Activated T-cell treated with anti-CD3 and anti-CD28 coated beads for 4 hours (primary cell): ENCODE data around the gene PUS7.
"Not testable (repeated sequence)": the region's sequence is repeated elsewhere in the genome, so short reads cannot be mapped to it uniquely, and the experiment has no call there.

Experiments
- DNase-seq: peaks from one replicate; pipeline ENCODE4 v3.0.0-alpha.2; 2020

The PUS7 gene

GRCh38 chr7:105493923-105494315 is 28.2 kb downstream of the PUS7 start:
- no peak for DNase-seq

GRCh38 chr7:105493196-105493922 is 28.7 kb downstream of the PUS7 start:
- no peak for DNase-seq

- DNase-seq: no peak
Observed at GRCh38 chr7:105489409-105489808, 32.7 kb downstream of the PUS7 start.

- DNase-seq: no peak
Observed at GRCh38 chr7:105487579-105488571, 34.2 kb downstream of the PUS7 start.

- DNase-seq: no peak
Observed at GRCh38 chr7:105480931-105481330, 41.1 kb downstream of the PUS7 start.

GRCh38 chr7:105478606-105479005 is 43.5 kb downstream of the PUS7 start:
- no peak for DNase-seq

GRCh38 chr7:105477908-105478307 is 44.2 kb downstream of the PUS7 start:
- no peak for DNase-seq

GRCh38 chr7:105474045-105474444 is 48.0 kb downstream of the PUS7 start:
- DNase-seq: no peak

- DNase-seq: no peak
Observed at GRCh38 chr7:105473163-105473562, 48.9 kb downstream of the PUS7 start.

GRCh38 chr7:105470846-105471245 is 51.2 kb downstream of the PUS7 start:
- no peak for DNase-seq

GRCh38 chr7:105470090-105470489 is 52.0 kb downstream of the PUS7 start:
- DNase-seq: no peak

GRCh38 chr7:105462765-105463420 is 59.2 kb downstream of the PUS7 start:
- DNase-seq: no peak

GRCh38 chr7:105461518-105461917 is 60.6 kb downstream of the PUS7 start:
- no peak for DNase-seq

- DNase-seq: no peak
Observed at GRCh38 chr7:105457619-105458225, 64.3 kb downstream of the PUS7 start.

- DNase-seq: no peak
Observed at GRCh38 chr7:105454921-105455320, 67.2 kb downstream of the PUS7 start.

GRCh38 chr7:105454095-105454747 is 67.8 kb downstream of the PUS7 start:
- DNase-seq: no peak

GRCh38 chr7:105452085-105452484 is 70.0 kb downstream of the PUS7 start:
- no peak for DNase-seq

GRCh38 chr7:105450870-105451269 is 71.2 kb downstream of the PUS7 start:
- not testable (repeated sequence) for DNase-seq

- no peak for DNase-seq
Observed at GRCh38 chr7:105450177-105450861, 71.8 kb downstream of the PUS7 start.

- DNase-seq: no peak
Observed at GRCh38 chr7:105448181-105448580, 73.9 kb downstream of the PUS7 start.

GRCh38 chr7:105444342-105444987 is 77.6 kb downstream of the PUS7 start:
- DNase-seq: no peak
